Measurements from ENCODE around the gene REL. TPM values are rescaled to one million over a fixed set of nuclear protein-coding genes. Genes with fewer than 3 reads are reported as not detected.

Gene REL
- total and polyA plus RNA-seq, 9 of the 15 experiments (the other 6 are each of a cell fraction or from before 2014, with no cell fraction given): 0.63 to 8.6 (median 6.3) TPM

GRCh38 chr2:60972889-60973656 is 91.7 kb downstream of the REL start (continued):
- TF ChIP-seq SRSF7 (optimal IDR thresholded peaks at IDR 0.05; ENCODE audit: low read depth, low read length): no peak
- TF ChIP-seq FOSL1 (tag; conservative IDR thresholded peaks at IDR 0.05): no peak
- TF ChIP-seq DPF2 (IDR thresholded peaks at IDR 0.05): no peak

DNA sequence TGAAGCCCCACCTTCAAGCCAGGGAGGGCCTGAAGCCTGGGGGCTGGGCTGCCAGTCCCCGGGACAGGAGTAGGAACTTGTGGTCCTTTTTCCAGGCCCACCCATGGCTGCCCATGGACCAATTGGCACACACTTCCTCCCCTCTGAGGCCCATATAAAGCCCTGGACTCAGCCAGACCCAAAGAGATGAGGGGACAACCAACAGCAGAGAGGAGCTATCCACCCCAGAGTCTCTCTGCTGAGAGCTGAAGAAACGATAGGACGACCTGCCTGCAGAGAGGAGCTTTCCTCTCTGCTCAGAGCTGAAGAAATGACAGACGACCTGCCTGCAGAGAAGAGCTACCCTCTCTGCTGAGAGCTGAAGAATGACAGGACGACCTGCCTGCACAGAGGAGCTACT is 92.3 kb downstream of the REL start:
- no peaks in the 10 kb centered on the region for H3K9me1 ChIP-seq (ENCODE audit: control insufficient read depth, insufficient read depth, low read length)
- H3K4me1 ChIP-seq (replicated peaks in 1 of 2; ENCODE audit: control insufficient read depth in 2 of 2, insufficient read depth in 2 of 2, low read length in 2 of 2): peaks cover 0 to 9% of the 10 kb centered on the region in 2 experiments; a peak in 1 of 5 replicates
- no peaks in the 10 kb centered on the region for H3K36me3 ChIP-seq (ENCODE audit: control insufficient read depth, insufficient read depth, low read length)
- H2AFZ ChIP-seq (ENCODE audit: low read depth, low read length): no peak overlapping the region
- no peak overlapping the region for H3K4me2 ChIP-seq (ENCODE audit: insufficient read depth, low read length)
- CTCF ChIA-PET (ENCODE audit: low intra/inter-chr PET ratio): no interaction called here
- POLR2A ChIA-PET: interaction anchor here (1.3 to 1.9 kb wide), 2 partner anchors 9 to 13 kb away, joined by 3 to 5 read pairs; no protein-coding TSS in a partner anchor
- H3K4me3 ChIP-seq: no peak overlapping the region
- in situ Hi-C loops (cut with MboI) (no loop called here), intact Hi-C loops (cut with micrococcal nuclease) (no loop called here)
- no peaks in the 10 kb centered on the region for H4K20me1 ChIP-seq (replicated peaks; ENCODE audit: control insufficient read depth, insufficient read depth, low read length)
- H3K79me2 ChIP-seq (ENCODE audit: control insufficient read depth, insufficient read depth, low read length): no peaks in the 10 kb centered on the region
- no peaks in the 10 kb centered on the region for H3K27me3 ChIP-seq (ENCODE audit: control insufficient read depth in 2 of 2, insufficient read depth in 2 of 2, low read length in 2 of 2)
- ATAC-seq: no peak; the same call in 2 of the 3 replicates
- 28% methylated on average over 4 of the region's 5 CpGs for WGBS (ENCODE audit: insufficient coverage, low coverage, missing lambda C conversion rate)
- BruUV-seq (replicated peaks): no TSS peak
- no peak for DNase-seq (ENCODE audit: extremely low read depth in 1 of 4, low spot score in 3 of 4)
- TF ChIP-seq EGR1 (conservative IDR thresholded peaks at IDR 0.05) (no peak), STAT5A (IDR thresholded peaks at IDR 0.05; ENCODE audit: borderline replicate concordance, low read length) (no peak), E2F1 (CRISPR knock-in tag; IDR thresholded peaks at IDR 0.05) (no peak), SREBF1 (IDR thresholded peaks at IDR 0.05; ENCODE audit: borderline replicate concordance, low read depth, low read length) (no peak), TCFL5 (CRISPR knock-in tag; conservative IDR thresholded peaks at IDR 0.05) (no peak), HMG20A (CRISPR knock-in tag; conservative IDR thresholded peaks at IDR 0.05) (no peak), IRF1 (CRISPR knock-in tag; IDR thresholded peaks at IDR 0.05; ENCODE audit: borderline replicate concordance) (no peak), RBM15 (IDR thresholded peaks at IDR 0.05; ENCODE audit: insufficient read depth, low read length) (no peak), GABPB1 (CRISPR knock-in tag; IDR thresholded peaks at IDR 0.05) (no peak), HNRNPLL (IDR thresholded peaks at IDR 0.05; ENCODE audit: low read depth, low read length, poor library complexity, severe bottlenecking) (no peak), PCBP2 (IDR thresholded peaks at IDR 0.05; ENCODE audit: low read depth, low read length, poor library complexity, severe bottlenecking) (no peak), TCF15 (CRISPR knock-in tag; IDR thresholded peaks at IDR 0.05) (no peak), ZNF184 (CRISPR knock-in tag; IDR thresholded peaks at IDR 0.05) (no peak), HOXB6 (CRISPR knock-in tag; IDR thresholded peaks at IDR 0.05; ENCODE audit: borderline replicate concordance) (no peak)
- H3K9ac ChIP-seq (ENCODE audit: insufficient read depth in 1 of 2, low read depth in 2 of 2, low read length in 2 of 2): no peak overlapping the region
- no peak for FAIRE-seq
- H3K9me3 ChIP-seq (replicated peaks; ENCODE audit: control insufficient read depth, insufficient read depth, low read depth, low read length): no peaks in the 10 kb centered on the region
- no peak overlapping the region for H3K27ac ChIP-seq (ENCODE audit: extremely low read depth, low read depth, low read length)
